ENCODE measurements around the gene OR6Y1. TPM values are rescaled to one million over a fixed set of nuclear protein-coding genes. Genes with fewer than 3 reads are reported as not detected.

The OR6Y1 gene
- total RNA-seq, 1 experiment from 2014 or later, result not detected

GRCh38 chr1:158494796-158495195 is 59.4 kb downstream of the OR6Y1 start:
- ChIA-PET CTCF (interaction anchor here (1.1 kb wide), 2 partner anchors 32 to 291 kb away, joined by 3 read pairs; no protein-coding TSS in a partner anchor), POLR2A (no interaction called here)
- no peak for ATAC-seq
- no peaks in the 10 kb centered on the region for H3K36me3 Mint-ChIP-seq
- H3K9me3 Mint-ChIP-seq, result no peaks in the 10 kb centered on the region
- no peak overlapping the region for H3K27ac Mint-ChIP-seq
- no peak for DNase-seq (ENCODE audit: low spot score)
- TF ChIP-seq ZNF416 (CRISPR knock-in tag; IDR thresholded peaks at IDR 0.05) (no peak), PRDM15 (CRISPR knock-in tag; IDR thresholded peaks at IDR 0.05) (no peak), FOXJ3 (CRISPR knock-in tag; IDR thresholded peaks at IDR 0.05; ENCODE audit: borderline replicate concordance) (no peak), HMGXB4 (CRISPR knock-in tag; IDR thresholded peaks at IDR 0.05) (no peak), FOXP1 (CRISPR knock-in tag; IDR thresholded peaks at IDR 0.05; ENCODE audit: borderline replicate concordance) (no peak), USF1 (CRISPR knock-in tag; IDR thresholded peaks at IDR 0.05) (no peak), MXD4 (CRISPR knock-in tag; IDR thresholded peaks at IDR 0.05; ENCODE audit: borderline replicate concordance) (no peak), CBFB (CRISPR knock-in tag; IDR thresholded peaks at IDR 0.05; ENCODE audit: low read depth) (no peak), ZNF232 (CRISPR knock-in tag; IDR thresholded peaks at IDR 0.05) (no peak), ZNF121 (CRISPR knock-in tag; IDR thresholded peaks at IDR 0.05) (no peak), SMAD3 (CRISPR knock-in tag; IDR thresholded peaks at IDR 0.05; ENCODE audit: borderline replicate concordance) (no peak), RORB (CRISPR knock-in tag; IDR thresholded peaks at IDR 0.05) (no peak)
- 0 out of 2 replicates have a peak, but pooled peaks cover 5% of the 10 kb centered on the region for H3K4me1 Mint-ChIP-seq
- no peaks in the 10 kb centered on the region for H3K27me3 Mint-ChIP-seq (ENCODE audit: low read depth)
- H3K4me3 Mint-ChIP-seq, result no peak overlapping the region

Other genes starting within 250 kb of the OR6Y1 start
- gene CD1B, start 222.9 kb downstream of the OR6Y1 start, total RNA-seq (2021), result not detected in 3 replicates
- gene CD1E, start 200.5 kb downstream of the OR6Y1 start, total RNA-seq (2021), result not detected in 3 replicates
- gene OR10T2, start 154.9 kb downstream of the OR6Y1 start, total RNA-seq (2021), result not detected in 3 replicates
- not detected in 3 replicates for gene OR10K2, start 128.2 kb downstream of the OR6Y1 start, total RNA-seq (2021)
- not detected in 3 replicates for gene OR10K1, start 92.6 kb downstream of the OR6Y1 start, total RNA-seq (2021)
- not detected in 3 replicates for gene OR10R2, start 82.2 kb downstream of the OR6Y1 start, total RNA-seq (2021)
- gene OR6P1, start 16.2 kb upstream of the OR6Y1 start, total RNA-seq (2021), result not detected in 3 replicates
- gene OR10X1, start 25.5 kb upstream of the OR6Y1 start, total RNA-seq (2021), result not detected in 3 replicates
- gene OR10Z1, start 50.9 kb upstream of the OR6Y1 start, total RNA-seq (2021), result not detected in 3 replicates
- gene SPTA1, start 132.3 kb upstream of the OR6Y1 start, total RNA-seq (2021), result 0.02 to 0.11 TPM (median 0.09 TPM) in 3 replicates
- not detected in 3 replicates for gene OR6K2, start 146.2 kb upstream of the OR6Y1 start, total RNA-seq (2021)
- not detected in 3 replicates for gene OR6K3, start 166.3 kb upstream of the OR6Y1 start, total RNA-seq (2021)
- not detected in 3 replicates for gene OR6K6, start 200.3 kb upstream of the OR6Y1 start, total RNA-seq (2021)
- not detected in 3 replicates for gene OR6N1, start 217.8 kb upstream of the OR6Y1 start, total RNA-seq (2021)
- gene OR6N2, start 226.8 kb upstream of the OR6Y1 start, total RNA-seq (2021), result not detected in 3 replicates